GM21367 (cell line): ENCODE results near the gene SPATS1.

Experiments
- ATAC-seq: cut with Tn5 transposase; IDR thresholded peaks from one replicate; pipeline ENCODE4 v1.9.1; 2021; ENCODE audit not compliant: unreplicated experiment

The SPATS1 gene

GRCh38 chr6:44342489-44342888, at the start of gene SPATS1:
SPATS1 (plus strand) TSS chr6:44342650; CDS start chr6:44343096, 446 bp downstream.
- ATAC-seq: no peak

GRCh38 chr6:44292661-44293365, 49.6 kb upstream of the SPATS1 start:
- no peak for ATAC-seq

GRCh38 chr6:44294832-44295791, 47.3 kb upstream of the SPATS1 start:
- ATAC-seq: no peak

GRCh38 chr6:44297063-44298038, 45.1 kb upstream of the SPATS1 start:
- ATAC-seq: no peak

- ATAC-seq: no peak
Measured at GRCh38 chr6:44298055-44298803, 44.2 kb upstream of the SPATS1 start.

- no peak for ATAC-seq
Measured at GRCh38 chr6:44298864-44299263, 43.6 kb upstream of the SPATS1 start.

- ATAC-seq: no peak
Measured at GRCh38 chr6:44300292-44300823, 42.1 kb upstream of the SPATS1 start.

GRCh38 chr6:44301106-44301505, 41.3 kb upstream of the SPATS1 start:
- ATAC-seq: no peak

GRCh38 chr6:44301782-44302564, 40.5 kb upstream of the SPATS1 start:
- no peak for ATAC-seq

GRCh38 chr6:44302856-44303255, 39.6 kb upstream of the SPATS1 start:
- ATAC-seq: no peak

GRCh38 chr6:44303842-44304241, 38.6 kb upstream of the SPATS1 start:
- no peak for ATAC-seq

- no peak for ATAC-seq
Measured at GRCh38 chr6:44304282-44305199, 37.9 kb upstream of the SPATS1 start.

- ATAC-seq: no peak
Measured at GRCh38 chr6:44305200-44305725, 37.2 kb upstream of the SPATS1 start.

- no peak for ATAC-seq
Measured at GRCh38 chr6:44306710-44307109, 35.7 kb upstream of the SPATS1 start.

- ATAC-seq: no peak
Measured at GRCh38 chr6:44307217-44307616, 35.2 kb upstream of the SPATS1 start.

GRCh38 chr6:44309092-44309491, 33.4 kb upstream of the SPATS1 start:
- ATAC-seq: no peak

- no peak for ATAC-seq
Measured at GRCh38 chr6:44309631-44310030, 32.8 kb upstream of the SPATS1 start.

GRCh38 chr6:44310241-44310640, 32.2 kb upstream of the SPATS1 start:
- no peak for ATAC-seq
